Measurements from ENCODE around the gene PTK7. TPM values are rescaled to one million over a fixed set of nuclear protein-coding genes. Genes with fewer than 3 reads are reported as not detected.

PTK7 gene
- total and polyA plus RNA-seq, 2 donors = 48.1 to 101 TPM

- H3K27me3 ChIP-seq (ENCODE audit: control insufficient read depth in 2 of 2, insufficient read depth in 1 of 2, low read length in 1 of 2) = no peaks in the 10 kb centered on the region
- peak overlapping the region in 1 of 2 donors; percentile 65 for H3K27ac ChIP-seq (ENCODE audit: low read depth in 1 of 2, low read length in 1 of 2)
- no peaks in the 10 kb centered on the region for H3K9me3 ChIP-seq (ENCODE audit: control insufficient read depth in 2 of 2, insufficient read depth in 1 of 2, low read length in 1 of 2)
- no peaks in the 10 kb centered on the region for H3K36me3 ChIP-seq (ENCODE audit: control insufficient read depth in 2 of 2, insufficient read depth in 2 of 2, low read length in 1 of 2)
- 86% methylated on average over 4 of the region's 4 CpGs for WGBS
- no peak for DNase-seq (ENCODE audit: low read depth in 6 of 9, low spot score in 9 of 9)
- H3K4me3 ChIP-seq (ENCODE audit: low read length in 2 of 2) = no peak overlapping the region
- peaks cover 11 to 66% of the 10 kb centered on the region in 2 donors for H3K4me1 ChIP-seq (ENCODE audit: control insufficient read depth in 2 of 2, insufficient read depth in 2 of 2, low read length in 2 of 2)
These were observed 13.4 kb downstream of the PTK7 start for GRCh38 chr6:43089467-43089866.

GRCh38 chr6:43089874-43090558, 13.9 kb downstream of the PTK7 start:
- H3K4me1 ChIP-seq (ENCODE audit: control insufficient read depth in 2 of 2, insufficient read depth in 2 of 2, low read length in 2 of 2) = peaks cover 11 to 66% of the 10 kb centered on the region in 2 donors

GRCh38 chr6:43090559-43090956, 14.4 kb downstream of the PTK7 start:
- no peak for DNase-seq (ENCODE audit: low read depth in 6 of 9, low spot score in 9 of 9)
- no peaks in the 10 kb centered on the region for H3K27me3 ChIP-seq (ENCODE audit: control insufficient read depth in 2 of 2, insufficient read depth in 1 of 2, low read length in 1 of 2)
- peaks cover 13 to 70% of the 10 kb centered on the region in 2 donors for H3K4me1 ChIP-seq (ENCODE audit: control insufficient read depth in 2 of 2, insufficient read depth in 2 of 2, low read length in 2 of 2)
- no peak overlapping the region for H3K4me3 ChIP-seq (ENCODE audit: low read length in 2 of 2)
- H3K27ac ChIP-seq (ENCODE audit: low read depth in 1 of 2, low read length in 1 of 2) = peak overlapping the region; percentile 27 to 65
- H3K36me3 ChIP-seq (ENCODE audit: control insufficient read depth in 2 of 2, insufficient read depth in 2 of 2, low read length in 1 of 2) = no peaks in the 10 kb centered on the region
- no peaks in the 10 kb centered on the region for H3K9me3 ChIP-seq (ENCODE audit: control insufficient read depth in 2 of 2, insufficient read depth in 1 of 2, low read length in 1 of 2)
- WGBS = 93% methylated on average over 2 of the region's 2 CpGs

More at GRCh38 chr6:43089874-43090558, 13.9 kb downstream of the PTK7 start:
- Histone ChIP-seq H3K27ac (ENCODE audit: low read depth in 1 of 2, low read length in 1 of 2) (peak overlapping the region; percentile 43 to 65), H3K9me3 (ENCODE audit: control insufficient read depth in 2 of 2, insufficient read depth in 1 of 2, low read length in 1 of 2) (no peaks in the 10 kb centered on the region), H3K4me3 (ENCODE audit: low read length in 2 of 2) (no peak overlapping the region), H3K27me3 (ENCODE audit: control insufficient read depth in 2 of 2, insufficient read depth in 1 of 2, low read length in 1 of 2) (no peaks in the 10 kb centered on the region), H3K36me3 (ENCODE audit: control insufficient read depth in 2 of 2, insufficient read depth in 2 of 2, low read length in 1 of 2) (no peaks in the 10 kb centered on the region)
- 94% methylated on average over 8 of the region's 8 CpGs for WGBS
- DNase-seq (ENCODE audit: low read depth in 6 of 9, low spot score in 9 of 9) = no peak

- H3K4me1 ChIP-seq (ENCODE audit: control insufficient read depth in 2 of 2, insufficient read depth in 2 of 2, low read length in 2 of 2) = peaks cover 15 to 72% of the 10 kb centered on the region in 2 donors
These were observed 14.9 kb downstream of the PTK7 start for GRCh38 chr6:43091020-43091419.

GRCh38 chr6:43091436-43091991, 15.4 kb downstream of the PTK7 start:
- peaks cover 20 to 72% of the 10 kb centered on the region in 2 donors for H3K4me1 ChIP-seq (ENCODE audit: control insufficient read depth in 2 of 2, insufficient read depth in 2 of 2, low read length in 2 of 2)
- no peak for DNase-seq (ENCODE audit: low read depth in 6 of 9, low spot score in 9 of 9)
- H3K27ac ChIP-seq (ENCODE audit: low read depth in 1 of 2, low read length in 1 of 2) = no peak overlapping the region
- H3K9me3 ChIP-seq (ENCODE audit: control insufficient read depth in 2 of 2, insufficient read depth in 1 of 2, low read length in 1 of 2) = no peaks in the 10 kb centered on the region
- H3K4me3 ChIP-seq (ENCODE audit: low read length in 2 of 2) = no peak overlapping the region
- no peaks in the 10 kb centered on the region for H3K27me3 ChIP-seq (ENCODE audit: control insufficient read depth in 2 of 2, insufficient read depth in 1 of 2, low read length in 1 of 2)
- peaks cover 0 to 2% of the 10 kb centered on the region in 2 donors for H3K36me3 ChIP-seq (ENCODE audit: control insufficient read depth in 2 of 2, insufficient read depth in 2 of 2, low read length in 1 of 2)
- 92% methylated on average over 10 of the region's 10 CpGs for WGBS

More at GRCh38 chr6:43091020-43091419, 14.9 kb downstream of the PTK7 start:
- H3K27ac ChIP-seq (ENCODE audit: low read depth in 1 of 2, low read length in 1 of 2) = peak overlapping the region; percentile 10 to 65
- no peak for DNase-seq (ENCODE audit: low read depth in 6 of 9, low spot score in 9 of 9)
- no peaks in the 10 kb centered on the region for H3K27me3 ChIP-seq (ENCODE audit: control insufficient read depth in 2 of 2, insufficient read depth in 1 of 2, low read length in 1 of 2)
- no peak overlapping the region for H3K4me3 ChIP-seq (ENCODE audit: low read length in 2 of 2)
- no peaks in the 10 kb centered on the region for H3K9me3 ChIP-seq (ENCODE audit: control insufficient read depth in 2 of 2, insufficient read depth in 1 of 2, low read length in 1 of 2)
- WGBS = 92% methylated on average over 5 of the region's 5 CpGs
- H3K36me3 ChIP-seq (ENCODE audit: control insufficient read depth in 2 of 2, insufficient read depth in 2 of 2, low read length in 1 of 2) = no peaks in the 10 kb centered on the region

GRCh38 chr6:43092635-43093034, 16.5 kb downstream of the PTK7 start:
- DNase-seq (ENCODE audit: low read depth in 6 of 9, low spot score in 9 of 9) = no peak
- Histone ChIP-seq H3K27ac (ENCODE audit: low read depth in 1 of 2, low read length in 1 of 2) (no peak overlapping the region), H3K9me3 (ENCODE audit: control insufficient read depth in 2 of 2, insufficient read depth in 1 of 2, low read length in 1 of 2) (no peaks in the 10 kb centered on the region)

GRCh38 chr6:43093436-43094289, 17.5 kb downstream of the PTK7 start:
- Histone ChIP-seq H3K9me3 (ENCODE audit: control insufficient read depth in 2 of 2, insufficient read depth in 1 of 2, low read length in 1 of 2) (no peaks in the 10 kb centered on the region), H3K27ac (ENCODE audit: low read depth in 1 of 2, low read length in 1 of 2) (peak overlapping the region; percentile 31 to 44), H3K4me1 (ENCODE audit: control insufficient read depth in 2 of 2, insufficient read depth in 2 of 2, low read length in 2 of 2) (peaks cover 17 to 78% of the 10 kb centered on the region in 2 donors), H3K27me3 (ENCODE audit: control insufficient read depth in 2 of 2, insufficient read depth in 1 of 2, low read length in 1 of 2) (no peaks in the 10 kb centered on the region), H3K4me3 (ENCODE audit: low read length in 2 of 2) (no peak overlapping the region), H3K36me3 (ENCODE audit: control insufficient read depth in 2 of 2, insufficient read depth in 2 of 2, low read length in 1 of 2) (peaks cover 0 to 4% of the 10 kb centered on the region in 2 donors)
- 90% methylated on average over 9 of the region's 9 CpGs for WGBS
- DNase-seq (ENCODE audit: low read depth in 6 of 9, low spot score in 9 of 9) = no peak

More at GRCh38 chr6:43092635-43093034, 16.5 kb downstream of the PTK7 start:
- Histone ChIP-seq H3K36me3 (ENCODE audit: control insufficient read depth in 2 of 2, insufficient read depth in 2 of 2, low read length in 1 of 2) (peaks cover 0 to 4% of the 10 kb centered on the region in 2 donors), H3K4me1 (ENCODE audit: control insufficient read depth in 2 of 2, insufficient read depth in 2 of 2, low read length in 2 of 2) (peaks cover 17 to 70% of the 10 kb centered on the region in 2 donors), H3K4me3 (ENCODE audit: low read length in 2 of 2) (no peak overlapping the region), H3K27me3 (ENCODE audit: control insufficient read depth in 2 of 2, insufficient read depth in 1 of 2, low read length in 1 of 2) (no peaks in the 10 kb centered on the region)

- WGBS = 72% methylated on average over 7 of the region's 7 CpGs
- Histone ChIP-seq H3K4me3 (ENCODE audit: low read length in 2 of 2) (no peak overlapping the region), H3K4me1 (ENCODE audit: control insufficient read depth in 2 of 2, insufficient read depth in 2 of 2, low read length in 2 of 2) (peaks cover 17 to 55% of the 10 kb centered on the region in 2 donors), H3K36me3 (ENCODE audit: control insufficient read depth in 2 of 2, insufficient read depth in 2 of 2, low read length in 1 of 2) (peaks cover 0 to 4% of the 10 kb centered on the region in 2 donors), H3K9me3 (ENCODE audit: control insufficient read depth in 2 of 2, insufficient read depth in 1 of 2, low read length in 1 of 2) (no peaks in the 10 kb centered on the region), H3K27me3 (ENCODE audit: control insufficient read depth in 2 of 2, insufficient read depth in 1 of 2, low read length in 1 of 2) (no peaks in the 10 kb centered on the region), H3K27ac (ENCODE audit: low read depth in 1 of 2, low read length in 1 of 2) (peak overlapping the region; percentile 56 to 60)
- no peak for DNase-seq (ENCODE audit: low read depth in 6 of 9, low spot score in 9 of 9)
These were observed 19.8 kb downstream of the PTK7 start for GRCh38 chr6:43095939-43096338.

All from thymus (tissue), 11 donors.